GM12864 (cell line): Measurements from ENCODE around the gene BMS1.
"Not testable (repeated sequence)": the region's sequence is repeated elsewhere in the genome, so short reads cannot be mapped to it uniquely, and the experiment has no call there.

ENCODE experiments used
- DNase-seq: peaks from one replicate; pipeline ENCODE4 v3.0.0-alpha.2; 2011; ENCODE audit warnings: low read depth
- H3K4me3 ChIP-seq: 2 replicates; pipeline ENCODE4 v1.5.1; 2011; ENCODE audit warnings: mild to moderate bottlenecking, low read depth, low read length, control low read depth
- CTCF ChIP-seq: IDR thresholded peaks from 2 replicates; pipeline ENCODE4 v1.5.1; 2011; ENCODE audit warnings: low read depth, mild to moderate bottlenecking, moderate library complexity, low read length, control low read depth, inconsistent platforms; ENCODE audit errors: missing control alignments

Gene BMS1

GRCh38 chr10:42790835-42791234 lies 8.2 kb downstream of the BMS1 start:
- no peak for TF ChIP-seq CTCF
- no peak overlapping the region for H3K4me3 ChIP-seq
- DNase-seq, result no peak

GRCh38 chr10:42795701-42796100 lies 13.1 kb downstream of the BMS1 start:
- TF ChIP-seq CTCF, result no peak
- DNase-seq, result no peak
- H3K4me3 ChIP-seq, result no peak overlapping the region

DNA sequence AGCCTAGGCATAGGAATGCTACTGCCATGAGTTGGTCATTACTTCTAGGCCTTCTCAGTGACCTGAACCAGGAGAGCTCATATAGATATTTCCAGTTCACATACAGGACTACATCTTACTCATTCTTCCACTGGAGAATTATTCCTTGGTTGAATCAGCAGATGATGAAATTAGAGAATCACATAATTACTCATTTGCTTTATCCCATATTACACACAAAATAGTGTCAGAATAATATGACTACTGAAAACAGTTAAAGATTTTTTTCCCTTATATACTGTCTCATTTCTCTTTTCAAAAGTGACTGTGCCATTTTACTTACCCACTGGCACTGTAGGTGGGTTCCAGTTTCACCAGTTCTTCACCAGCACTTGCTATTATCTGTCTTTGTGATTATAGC lies 18.5 kb downstream of the BMS1 start:
- TF ChIP-seq CTCF, result no peak
- no peak for DNase-seq

DNA sequence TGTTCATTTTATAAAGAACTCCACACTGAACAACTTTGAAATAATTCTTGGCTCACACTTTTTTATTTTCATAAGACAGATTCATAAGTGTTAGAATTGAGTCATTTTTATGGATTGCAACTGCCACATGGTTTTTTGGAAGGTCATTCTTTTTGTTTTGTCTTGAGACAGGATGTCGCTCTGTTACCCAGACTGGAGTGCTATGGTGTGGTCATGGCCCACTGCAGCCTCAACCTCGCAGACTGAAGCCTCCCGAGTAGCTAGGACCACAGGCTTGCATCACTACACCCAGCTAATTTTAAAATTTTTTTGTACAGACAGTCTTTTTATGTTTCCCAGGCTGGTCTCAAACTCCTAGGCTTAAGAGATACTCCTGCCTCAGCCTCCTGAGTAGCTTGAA lies 20.3 kb downstream of the BMS1 start:
- H3K4me3 ChIP-seq, result no peak overlapping the region
- no peak for DNase-seq
- TF ChIP-seq CTCF, result no peak

More for the DNA sequence above, 18.5 kb downstream of the BMS1 start:
- no peak overlapping the region for H3K4me3 ChIP-seq

DNA sequence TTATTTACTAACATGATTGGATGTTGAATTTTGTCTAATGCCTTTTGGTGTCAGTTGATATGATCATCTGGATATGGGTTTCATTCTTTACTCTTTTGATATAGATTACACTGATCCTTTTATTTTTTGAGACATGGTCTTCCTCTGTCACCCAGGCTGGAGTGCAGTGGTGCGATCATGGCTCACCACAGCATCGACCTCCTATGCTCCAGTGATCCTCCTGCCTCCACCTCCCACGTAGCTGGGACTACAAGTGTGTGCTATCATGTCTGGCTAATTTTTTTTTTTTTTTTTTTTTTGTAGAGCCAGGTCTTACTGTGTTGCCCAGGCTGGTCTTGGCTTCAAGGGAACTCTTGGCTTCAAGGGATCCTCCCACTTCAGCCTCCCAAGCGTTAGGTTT lies 27.1 kb downstream of the BMS1 start:
- TF ChIP-seq CTCF, result no peak
- no peak overlapping the region for H3K4me3 ChIP-seq
- DNase-seq, result no peak

- DNase-seq, result no peak
- no peak overlapping the region for H3K4me3 ChIP-seq
- no peak for TF ChIP-seq CTCF
Measured at GRCh38 chr10:42812028-42812427, 29.4 kb downstream of the BMS1 start.

DNA sequence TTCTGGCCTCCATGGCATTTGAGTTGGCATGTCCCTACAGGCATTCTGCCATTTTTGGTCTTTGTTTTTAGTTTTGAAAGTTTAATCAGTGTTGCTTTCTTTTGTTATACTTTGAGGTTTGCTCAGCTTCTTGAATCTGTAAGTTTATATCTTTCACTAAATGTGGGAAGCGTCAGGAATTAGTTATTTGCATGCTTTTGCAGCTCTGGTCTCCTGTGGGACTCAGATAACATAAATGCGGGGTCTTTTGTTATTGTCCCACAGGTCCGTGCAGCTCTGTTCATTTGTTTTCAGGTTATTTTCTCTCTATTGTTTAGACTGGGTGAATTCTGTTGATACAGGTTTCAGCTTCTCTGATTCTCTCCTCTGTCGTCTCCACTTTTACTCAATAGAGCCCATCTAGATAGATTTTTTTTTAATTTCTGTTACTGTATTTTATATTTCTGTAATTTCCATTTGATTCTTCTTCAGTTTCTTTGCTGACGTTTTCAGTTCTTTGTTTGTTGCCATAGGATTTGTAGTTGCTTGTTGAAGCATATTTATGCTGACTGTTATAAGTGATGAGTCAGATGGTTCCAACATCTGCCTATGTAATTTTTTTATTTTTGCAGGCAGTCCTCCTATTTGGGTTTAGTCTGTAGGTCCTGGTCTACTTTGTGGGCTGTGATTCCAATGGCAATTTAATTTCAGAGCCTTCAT lies 31.5 kb downstream of the BMS1 start:
- not testable (repeated sequence) for DNase-seq, H3K4me3 ChIP-seq

DNA sequence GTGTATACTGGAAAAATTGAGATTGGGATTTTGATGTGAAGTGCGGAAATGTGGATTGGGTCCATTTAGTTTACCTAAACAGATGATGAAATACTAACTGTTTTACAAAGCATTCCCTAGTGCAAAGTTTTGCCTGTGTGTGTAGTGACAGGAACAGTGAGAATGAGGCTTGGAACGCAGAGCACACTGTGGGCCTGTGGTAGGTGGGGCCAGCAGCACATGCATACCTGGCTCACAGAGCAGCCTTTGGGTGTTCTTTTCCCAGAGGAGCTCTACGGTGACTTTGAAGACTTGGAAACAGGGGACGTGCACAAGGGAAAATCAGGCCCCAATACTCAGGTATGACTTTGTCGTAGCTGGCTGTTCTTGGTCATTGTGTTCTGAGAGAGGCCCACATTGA lies 33.7 kb downstream of the BMS1 start:
- DNase-seq, H3K4me3 ChIP-seq: not testable (repeated sequence)
